Endothelial cell of umbilical vein (primary cell): Measurements from ENCODE around the gene DIAPH2. TPM values are rescaled to one million over a fixed set of nuclear protein-coding genes. Genes with fewer than 3 reads are reported as not detected.

ENCODE experiments used
- BruUV-seq: library from RNA; stranded (reverse); fragments of 400-500 nt; replicated peaks from 2 replicates; lab custom pipeline; 2021; lab: Mats Ljungman, UMichigan
- CTCF ChIA-PET: fragments of 300-600, 350-600 bp; sonication (Branson Sonifier 250); formaldehyde crosslinking; loops from one replicate; lab custom pipeline; 2021; ENCODE audit warnings: antibody characterized with exemption, inconsistent platforms; lab: Charles Lee
- POLR2A ChIA-PET: fragments of 300-600, 350-600 bp; sonication (Branson Sonifier 250); formaldehyde crosslinking; loops from one replicate; lab custom pipeline; 2021; ENCODE audit warnings: antibody characterized with exemption, inconsistent platforms; lab: Charles Lee
- DNase-seq: peaks from one replicate; pipeline ENCODE4 v3.0.0-alpha.2; 2011; ENCODE audit warnings: low read depth, low spot score
- FAIRE-seq: peaks from 2 replicates; lab custom pipeline; 2011; peaks lifted over from hg19 to GRCh38; lab: Jason Lieb, UNC
- H2AFZ ChIP-seq: 2 replicates; pipeline ENCODE4 v1.6.0; 2012; ENCODE audit warnings: low read depth, low read length, control low read depth, inconsistent platforms
- H3K27ac ChIP-seq: 2 replicates; pipeline ENCODE4 v1.5.1; 2011; ENCODE audit warnings: low read depth, mild to moderate bottlenecking, control low read depth, low read length, moderate library complexity; ENCODE audit not compliant: insufficient read depth
- H3K27me3 ChIP-seq, 2 experiments: 2 replicates each; pipeline versions ENCODE4 v1.6.0 to v1.6.1; 2011; ENCODE audit warnings: low read length in 2 of 2, mixed read lengths in 1 of 2; ENCODE audit not compliant: control insufficient read depth in 2 of 2, insufficient read depth in 2 of 2
- H3K36me3 ChIP-seq, 2 experiments: 2 replicates in 1 of 2; 3 replicates in 1 of 2; pipeline ENCODE4 v1.5.1; 2011; ENCODE audit warnings: low read length in 2 of 2, mild to moderate bottlenecking in 1 of 2, moderate library complexity in 1 of 2; ENCODE audit not compliant: control insufficient read depth in 2 of 2, insufficient read depth in 2 of 2; ENCODE audit errors: extremely low read depth in 1 of 2
- H3K4me1 ChIP-seq: 3 replicates; pipeline ENCODE4 v1.5.1; 2011; ENCODE audit warnings: mild to moderate bottlenecking, low read length; ENCODE audit not compliant: control insufficient read depth, insufficient read depth; ENCODE audit errors: extremely low read depth
- H3K4me2 ChIP-seq: 2 replicates; pipeline ENCODE4 v1.6.1; 2011; ENCODE audit warnings: low read length, control low read depth, mixed read lengths; ENCODE audit not compliant: insufficient read depth
- H3K4me3 ChIP-seq, 3 experiments: fragments of 200-600 bp in 1 of 3; sonication (generic), shearing (Covaris generic) in 1 of 3; replicated peaks in 1 of 3; 2 replicates each; pipeline ENCODE4 v1.5.1; 2011 to 2016; ENCODE audit warnings: control low read depth in 3 of 3, low read length in 3 of 3, mild to moderate bottlenecking in 2 of 3, inconsistent platforms in 1 of 3, low read depth in 1 of 3, moderate library complexity in 1 of 3; ENCODE audit not compliant: insufficient read depth in 1 of 3
- H3K79me2 ChIP-seq: 2 replicates; pipeline ENCODE4 v1.6.0; 2012; ENCODE audit warnings: low read length, inconsistent platforms; ENCODE audit not compliant: control insufficient read depth, insufficient read depth
- H3K9ac ChIP-seq: replicated peaks from 2 replicates; pipeline ENCODE3; 2011; ENCODE audit warnings: low read length, control low read depth; ENCODE audit not compliant: insufficient read depth; ENCODE audit errors: extremely low read depth
- H3K9me1 ChIP-seq: replicated peaks from 3 replicates; pipeline ENCODE4 v1.6.0; 2011; ENCODE audit warnings: mild to moderate bottlenecking, low read length; ENCODE audit not compliant: control insufficient read depth, insufficient read depth; ENCODE audit errors: extremely low read depth
- H3K9me3 ChIP-seq: replicated peaks from 2 replicates; pipeline ENCODE4 v1.5.1; 2012; ENCODE audit warnings: low read length, inconsistent platforms; ENCODE audit not compliant: control insufficient read depth, insufficient read depth
- H4K20me1 ChIP-seq: replicated peaks from 2 replicates; pipeline ENCODE3; 2011; ENCODE audit warnings: mild to moderate bottlenecking, low read length; ENCODE audit not compliant: control insufficient read depth, insufficient read depth; ENCODE audit errors: extremely low read depth
- EZH2 ChIP-seq: IDR thresholded peaks from 2 replicates; pipeline ENCODE4 v1.6.1; 2012; ENCODE audit warnings: borderline replicate concordance, low read depth, mild to moderate bottlenecking, moderate library complexity, low read length, inconsistent platforms; ENCODE audit not compliant: severe bottlenecking
- FOS ChIP-seq: IDR thresholded peaks from 2 replicates; pipeline ENCODE4 v1.6.1; 2011; ENCODE audit warnings: mild to moderate bottlenecking, low read length, moderate library complexity, borderline replicate concordance; ENCODE audit not compliant: insufficient read depth
- GATA2 ChIP-seq: IDR thresholded peaks from 2 replicates; pipeline ENCODE4 v1.7.0; 2011; ENCODE audit warnings: low read depth, mild to moderate bottlenecking, moderate library complexity, mixed read lengths, low read length; ENCODE audit not compliant: insufficient read length, insufficient read depth
- JUN ChIP-seq: IDR thresholded peaks from 2 replicates; pipeline ENCODE4 v1.6.1; 2011; ENCODE audit warnings: borderline replicate concordance, low read depth; ENCODE audit not compliant: insufficient read length, insufficient read depth
- MAX ChIP-seq: IDR thresholded peaks from 2 replicates; pipeline ENCODE4 v1.6.1; 2011; ENCODE audit not compliant: insufficient read depth, insufficient read length
- POLR2A ChIP-seq: IDR thresholded peaks from 2 replicates; pipeline ENCODE4 v1.6.1; 2012; ENCODE audit warnings: low read depth, mild to moderate bottlenecking, control low read depth, low read length
- POLR2AphosphoS5 ChIP-seq: IDR thresholded peaks from 2 replicates; pipeline ENCODE4 v1.6.1; 2012; ENCODE audit warnings: low read depth, mild to moderate bottlenecking, control low read depth, low read length, moderate library complexity; ENCODE audit not compliant: insufficient read depth
- dilution Hi-C: fragments of 300-500 bp; cut with MboI; formaldehyde crosslinking; loops from one replicate; pipeline ENCODE4 v1.15.0; 2019; ENCODE audit warnings: low sequenced_read_pairs; ENCODE audit not compliant: extremely low pct_ligation_motif_present
- intact Hi-C: fragments of 100-400 bp; cut with micrococcal nuclease; formaldehyde crosslinking; loops from one replicate; pipeline ENCODE4 v1.10.0; 2022
- polyA plus RNA-seq, 4 experiments: library from polyadenylated mRNA; depleted of rRNA in 3 of 4; stranded (reverse) in 3 of 4; unstranded in 1 of 4; fragments of >200 nt; gene quantifications; 2 replicates each; pipeline versions ENCODE4 v1.2.1 to v1.2.3, GENCODE V29; 2011 to 2012; ENCODE audit warnings: missing spikeins in 1 of 4
- total RNA-seq: library from RNA; stranded (reverse); gene quantifications from 2 replicates; pipeline ENCODE4 v1.2.3, GENCODE V29; 2021
- TF ChIP-seq, protein P1 (sequence below), 2 donors: IDR thresholded peaks; 1 replicate in 1 of 2; 2 replicates in 1 of 2; pipeline ENCODE4 v1.5.1; 2011; ENCODE audit warnings: low read length in 2 of 2, mild to moderate bottlenecking in 2 of 2, moderate library complexity in 2 of 2, control low read depth in 1 of 2, inconsistent platforms in 1 of 2, low read depth in 1 of 2; ENCODE audit not compliant: insufficient read depth in 1 of 2; ENCODE audit errors: extremely low read depth in 1 of 2

Gene DIAPH2
- total and polyA plus RNA-seq, 2 donors (not counting 3 experiments of a cell fraction or from before 2014, with no cell fraction given) = 3.0 to 30.0 TPM

DNA sequence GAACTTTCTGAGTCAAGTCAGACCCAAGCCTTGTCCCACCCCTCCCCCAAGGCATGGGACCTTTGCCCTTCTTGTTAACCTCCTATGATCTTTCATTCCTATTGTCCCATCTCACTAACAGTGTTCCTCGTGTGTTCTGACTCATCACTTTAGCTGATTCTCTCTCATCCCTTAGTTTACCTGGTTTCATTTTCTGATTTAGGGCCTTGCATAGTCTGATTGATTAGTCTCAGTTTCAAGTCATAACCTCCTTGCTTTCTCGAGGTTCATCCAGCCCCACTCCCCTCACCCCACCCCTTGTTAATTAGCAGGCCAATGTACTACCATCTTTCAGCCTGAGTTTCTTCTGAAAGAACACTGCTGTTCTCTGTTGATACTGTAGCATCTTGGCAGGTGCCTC is 716.5 kb downstream of the DIAPH2 start:
- no peak for DNase-seq

DNA sequence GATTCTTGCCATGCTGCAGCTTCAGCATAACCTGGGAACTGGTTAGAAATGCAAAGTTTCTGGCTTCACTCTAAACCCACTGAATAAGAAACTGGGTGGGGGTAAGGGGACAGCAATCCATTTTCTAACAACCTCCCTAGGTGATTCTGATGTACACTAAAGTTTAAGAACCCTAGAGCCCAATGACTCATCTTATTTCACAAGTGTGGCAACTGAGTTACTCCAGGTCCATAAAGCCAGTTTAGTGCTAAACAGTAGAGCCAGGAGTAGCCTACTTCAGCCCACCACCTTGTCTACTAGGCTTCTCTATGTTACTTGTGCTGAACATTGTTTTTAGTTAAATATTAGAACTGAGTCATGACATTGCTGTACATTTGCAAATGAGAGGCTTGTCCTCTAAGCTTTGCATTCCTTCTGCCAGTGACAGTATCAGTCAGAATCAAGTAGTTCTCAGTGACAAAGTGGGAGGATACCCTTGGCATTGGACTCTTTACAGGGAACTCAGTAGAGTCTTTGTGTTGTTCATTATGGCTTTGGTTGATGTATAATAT is 717.0 kb downstream of the DIAPH2 start:
- dilution Hi-C loops = no loop called here
- BruUV-seq = no TSS peak

More for the DNA sequence above, 716.5 kb downstream of the DIAPH2 start:
- no peak overlapping the region for H3K27ac ChIP-seq
- TF ChIP-seq, protein P1, sequence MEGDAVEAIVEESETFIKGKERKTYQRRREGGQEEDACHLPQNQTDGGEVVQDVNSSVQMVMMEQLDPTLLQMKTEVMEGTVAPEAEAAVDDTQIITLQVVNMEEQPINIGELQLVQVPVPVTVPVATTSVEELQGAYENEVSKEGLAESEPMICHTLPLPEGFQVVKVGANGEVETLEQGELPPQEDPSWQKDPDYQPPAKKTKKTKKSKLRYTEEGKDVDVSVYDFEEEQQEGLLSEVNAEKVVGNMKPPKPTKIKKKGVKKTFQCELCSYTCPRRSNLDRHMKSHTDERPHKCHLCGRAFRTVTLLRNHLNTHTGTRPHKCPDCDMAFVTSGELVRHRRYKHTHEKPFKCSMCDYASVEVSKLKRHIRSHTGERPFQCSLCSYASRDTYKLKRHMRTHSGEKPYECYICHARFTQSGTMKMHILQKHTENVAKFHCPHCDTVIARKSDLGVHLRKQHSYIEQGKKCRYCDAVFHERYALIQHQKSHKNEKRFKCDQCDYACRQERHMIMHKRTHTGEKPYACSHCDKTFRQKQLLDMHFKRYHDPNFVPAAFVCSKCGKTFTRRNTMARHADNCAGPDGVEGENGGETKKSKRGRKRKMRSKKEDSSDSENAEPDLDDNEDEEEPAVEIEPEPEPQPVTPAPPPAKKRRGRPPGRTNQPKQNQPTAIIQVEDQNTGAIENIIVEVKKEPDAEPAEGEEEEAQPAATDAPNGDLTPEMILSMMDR (IDR thresholded peaks at IDR 0.05; ENCODE audit: extremely low read depth in 1 of 2, insufficient read depth in 1 of 2, low read depth in 1 of 2, low read length in 2 of 2) = no peak
- TF ChIP-seq POLR2A (no peak), POLR2AphosphoS5 (no peak), EZH2 (no peak), FOS (no peak)
- H3K79me2 ChIP-seq = no peaks in the 10 kb centered on the region
- CTCF ChIA-PET = no interaction called here
- H3K9me3 ChIP-seq = no peaks in the 10 kb centered on the region
- H3K9ac ChIP-seq = no peak overlapping the region
- no peak overlapping the region for H3K4me2 ChIP-seq
- no peaks in the 10 kb centered on the region for H3K27me3 ChIP-seq
- POLR2A ChIA-PET = no interaction called here
- dilution Hi-C loops (no loop called here), intact Hi-C loops (no loop called here)
- H2AFZ ChIP-seq = no peak overlapping the region
- H3K4me1 ChIP-seq = peaks cover 5% of the 10 kb centered on the region
- no peak for FAIRE-seq
- H4K20me1 ChIP-seq = no peaks in the 10 kb centered on the region
- no peak overlapping the region for H3K4me3 ChIP-seq
- no TSS peak for BruUV-seq
- H3K9me1 ChIP-seq = no peaks in the 10 kb centered on the region
- no peaks in the 10 kb centered on the region for H3K36me3 ChIP-seq

More for the DNA sequence above, 717.0 kb downstream of the DIAPH2 start:
- no peak overlapping the region for H2AFZ ChIP-seq
- no peaks in the 10 kb centered on the region for H4K20me1 ChIP-seq
- intact Hi-C loops = no loop called here
- DNase-seq (no peak), FAIRE-seq (no peak)
- TF ChIP-seq POLR2AphosphoS5 = no peak
- no peak for TF ChIP-seq GATA2
- no peak for TF ChIP-seq JUN
- no peak for TF ChIP-seq MAX
- no peak for TF ChIP-seq POLR2A
- TF ChIP-seq, protein P1 (IDR thresholded peaks at IDR 0.05; ENCODE audit: extremely low read depth in 1 of 2, insufficient read depth in 1 of 2, low read depth in 1 of 2, low read length in 2 of 2) = no peak
- TF ChIP-seq EZH2 = no peak
- ChIA-PET POLR2A (no interaction called here), CTCF (no interaction called here)
- H3K27ac ChIP-seq = no peak overlapping the region
- no peak overlapping the region for H3K4me3 ChIP-seq
- no peaks in the 10 kb centered on the region for H3K9me3 ChIP-seq
- no peaks in the 10 kb centered on the region for H3K9me1 ChIP-seq
- no peaks in the 10 kb centered on the region for H3K36me3 ChIP-seq
- no peaks in the 10 kb centered on the region for H3K27me3 ChIP-seq
- no peaks in the 10 kb centered on the region for H3K79me2 ChIP-seq
- H3K9ac ChIP-seq = no peak overlapping the region
- peaks cover 5% of the 10 kb centered on the region for H3K4me1 ChIP-seq
- no peak overlapping the region for H3K4me2 ChIP-seq
